ENCODE results near the gene TKTL1.
"Not testable (repeated sequence)": the region's sequence is repeated elsewhere in the genome, so short reads cannot be mapped to it uniquely, and the experiment has no call there.

The TKTL1 gene

DNA sequence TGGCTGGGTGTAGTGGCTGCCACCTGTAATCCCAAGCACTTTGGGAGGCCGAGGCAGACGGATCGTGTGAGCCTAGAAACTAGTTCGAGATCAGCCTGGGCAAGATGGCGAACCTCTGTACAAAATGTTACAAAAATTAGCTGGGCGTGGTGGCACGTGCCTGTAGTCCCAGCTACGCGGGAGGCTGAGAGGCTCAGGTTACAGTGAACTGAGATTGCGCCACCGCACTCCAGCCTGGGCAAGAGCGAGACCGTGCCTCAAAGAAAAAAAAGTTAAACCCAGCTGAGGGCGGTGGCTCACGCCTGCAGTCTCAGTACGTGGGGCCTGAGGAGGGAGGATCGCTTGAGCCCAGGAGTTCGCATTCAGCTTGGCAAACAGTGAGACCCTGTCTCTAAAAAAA is 1.1 kb downstream of the TKTL1 start:
- H3K4me1 ChIP-seq (ENCODE audit: insufficient read depth, low read length), result no peaks in the 10 kb centered on the region
- H3K36me3 ChIP-seq (ENCODE audit: insufficient read depth, low read length), result no peaks in the 10 kb centered on the region

DNA sequence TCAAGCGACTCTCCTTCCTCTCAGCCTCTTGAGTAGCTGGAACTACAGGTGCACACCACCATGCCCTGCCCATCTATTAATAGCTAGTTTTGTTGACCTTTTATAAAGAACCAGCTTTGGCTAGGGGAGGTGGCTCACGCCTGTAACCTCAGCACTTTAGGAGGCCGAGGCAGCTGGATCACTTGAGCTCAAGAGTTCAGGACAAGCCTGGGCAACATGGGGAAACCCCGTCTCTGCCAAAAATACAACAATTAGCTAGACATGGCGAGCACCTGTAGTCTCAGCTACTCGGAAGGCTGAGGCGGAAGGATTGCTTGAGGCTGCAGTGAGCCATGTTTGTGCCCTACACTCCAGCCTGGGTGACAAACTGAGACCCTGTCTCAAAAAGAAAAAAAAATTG is 2.7 kb downstream of the TKTL1 start:
- Histone ChIP-seq H3K27ac (ENCODE audit: low read depth, low read length) (no peak overlapping the region), H3K9me3 (ENCODE audit: insufficient read depth, low read depth, low read length) (no peaks in the 10 kb centered on the region), H3K36me3 (ENCODE audit: insufficient read depth, low read length) (no peaks in the 10 kb centered on the region), H3K4me1 (ENCODE audit: insufficient read depth, low read length) (no peaks in the 10 kb centered on the region), H3K27me3 (ENCODE audit: insufficient read depth, low read length) (no peaks in the 10 kb centered on the region), H3K4me3 (ENCODE audit: low read length) (no peak overlapping the region), H3K9ac (ENCODE audit: low read depth, low read length) (no peak overlapping the region)
- WGBS, result 89% methylated on average over 7 of the region's 7 CpGs

More for the DNA sequence above, 1.1 kb downstream of the TKTL1 start:
- Histone ChIP-seq H3K9me3 (ENCODE audit: insufficient read depth, low read depth, low read length) (no peaks in the 10 kb centered on the region), H3K4me3 (ENCODE audit: low read length) (no peak overlapping the region), H3K9ac (ENCODE audit: low read depth, low read length) (no peak overlapping the region), H3K27ac (ENCODE audit: low read depth, low read length) (no peak overlapping the region), H3K27me3 (ENCODE audit: insufficient read depth, low read length) (no peaks in the 10 kb centered on the region)
- WGBS, result 93% methylated on average over 18 of the region's 18 CpGs

DNA sequence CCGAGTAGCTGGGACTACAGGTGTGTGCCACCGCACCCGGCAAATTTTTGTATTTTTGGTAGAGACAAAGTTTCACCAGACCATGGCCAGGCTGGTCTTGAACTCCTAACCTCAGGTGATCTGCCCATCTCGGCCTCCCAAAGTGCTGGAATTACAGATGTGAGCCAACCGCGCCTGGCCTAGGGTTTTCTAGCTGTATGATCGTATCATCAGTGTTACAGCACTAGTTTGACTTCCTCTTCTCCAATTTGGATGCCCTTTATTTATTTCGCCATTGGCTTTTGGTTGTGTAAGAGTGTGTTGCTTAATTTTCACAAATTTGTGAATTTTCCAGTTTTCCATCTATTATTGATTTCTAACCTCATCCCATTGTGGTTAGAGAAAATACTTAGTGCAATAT is 5.2 kb downstream of the TKTL1 start:
- Histone ChIP-seq H3K27me3 (ENCODE audit: insufficient read depth, low read length) (no peaks in the 10 kb centered on the region), H3K4me3 (ENCODE audit: low read length) (no peak overlapping the region), H3K36me3 (ENCODE audit: insufficient read depth, low read length) (no peaks in the 10 kb centered on the region), H3K27ac (ENCODE audit: low read depth, low read length) (no peak overlapping the region), H3K4me1 (ENCODE audit: insufficient read depth, low read length) (no peaks in the 10 kb centered on the region), H3K9ac (ENCODE audit: low read depth, low read length) (no peak overlapping the region), H3K9me3 (ENCODE audit: insufficient read depth, low read depth, low read length) (no peaks in the 10 kb centered on the region)
- 97% methylated on average over 7 of the region's 8 CpGs for WGBS

- not testable (repeated sequence) for H3K9ac ChIP-seq (ENCODE audit: low read depth, low read length); H3K27me3 ChIP-seq (ENCODE audit: insufficient read depth, low read length); H3K4me3 ChIP-seq (ENCODE audit: low read length); H3K27ac ChIP-seq (ENCODE audit: low read depth, low read length); H3K9me3 ChIP-seq (ENCODE audit: insufficient read depth, low read depth, low read length); H3K36me3 ChIP-seq (ENCODE audit: insufficient read depth, low read length); H3K4me1 ChIP-seq (ENCODE audit: insufficient read depth, low read length)
- 98% methylated on average over 7 of the region's 7 CpGs for WGBS
Measured at GRCh38 chrX:154302998-154303397, 7.4 kb downstream of the TKTL1 start.

DNA sequence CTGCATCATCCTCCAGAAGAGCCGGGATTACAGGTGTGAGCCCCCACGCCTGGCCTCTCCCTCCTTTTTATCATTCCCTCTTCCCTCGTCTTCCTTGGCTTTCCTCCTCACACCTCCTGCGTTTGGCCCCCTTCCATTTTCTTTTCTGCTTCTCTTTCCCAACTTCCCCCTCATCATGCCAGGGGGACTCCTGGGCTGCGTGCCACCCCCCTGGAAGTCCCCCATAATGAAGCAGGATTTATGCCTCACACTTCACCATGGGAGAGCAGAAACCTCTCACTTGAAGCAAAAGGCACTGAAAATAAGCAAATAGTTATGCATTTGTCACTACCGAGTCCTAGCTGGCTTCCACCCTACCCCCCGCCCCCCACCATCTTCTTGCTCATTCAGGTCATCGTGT is 7.9 kb downstream of the TKTL1 start:
- no peak overlapping the region for H3K9ac ChIP-seq (ENCODE audit: low read depth, low read length)

DNA sequence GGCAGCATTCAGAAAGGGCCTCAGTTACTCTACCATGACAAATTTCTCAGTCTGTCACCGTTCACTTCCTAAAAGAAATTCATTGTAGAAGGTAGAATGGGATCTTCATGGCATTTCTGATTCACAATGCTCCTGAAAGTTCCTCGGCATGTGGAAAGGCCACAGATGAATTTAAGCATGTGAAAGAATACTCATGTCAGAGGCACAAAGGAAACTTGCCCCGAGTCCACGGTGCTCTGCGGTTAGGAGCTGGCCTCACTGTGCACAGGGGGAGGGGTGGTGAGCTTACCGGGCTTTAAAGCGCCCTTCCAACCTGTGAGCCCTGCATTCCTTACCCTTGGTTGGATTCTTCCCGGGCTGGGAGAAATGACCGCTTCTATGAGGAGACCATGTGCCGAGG is 9.3 kb downstream of the TKTL1 start:
- H3K36me3 ChIP-seq (ENCODE audit: insufficient read depth, low read length), result no peaks in the 10 kb centered on the region
- H3K27me3 ChIP-seq (ENCODE audit: insufficient read depth, low read length), result no peaks in the 10 kb centered on the region
- WGBS, result 71% methylated on average over 9 of the region's 10 CpGs
- H3K9me3 ChIP-seq (ENCODE audit: insufficient read depth, low read depth, low read length), result no peaks in the 10 kb centered on the region
- no peak overlapping the region for H3K27ac ChIP-seq (ENCODE audit: low read depth, low read length)
- H3K4me1 ChIP-seq (ENCODE audit: insufficient read depth, low read length), result no peaks in the 10 kb centered on the region
- H3K9ac ChIP-seq (ENCODE audit: low read depth, low read length), result no peak overlapping the region
- no peak overlapping the region for H3K4me3 ChIP-seq (ENCODE audit: low read length)

More for the DNA sequence above, 7.9 kb downstream of the TKTL1 start:
- H3K27me3 ChIP-seq (ENCODE audit: insufficient read depth, low read length), result no peaks in the 10 kb centered on the region
- no peaks in the 10 kb centered on the region for H3K36me3 ChIP-seq (ENCODE audit: insufficient read depth, low read length)
- H3K4me1 ChIP-seq (ENCODE audit: insufficient read depth, low read length), result no peaks in the 10 kb centered on the region
- 86% methylated on average over 8 of the region's 8 CpGs for WGBS
- H3K9me3 ChIP-seq (ENCODE audit: insufficient read depth, low read depth, low read length), result no peaks in the 10 kb centered on the region
- H3K4me3 ChIP-seq (ENCODE audit: low read length), result no peak overlapping the region
- H3K27ac ChIP-seq (ENCODE audit: low read depth, low read length), result no peak overlapping the region

DNA sequence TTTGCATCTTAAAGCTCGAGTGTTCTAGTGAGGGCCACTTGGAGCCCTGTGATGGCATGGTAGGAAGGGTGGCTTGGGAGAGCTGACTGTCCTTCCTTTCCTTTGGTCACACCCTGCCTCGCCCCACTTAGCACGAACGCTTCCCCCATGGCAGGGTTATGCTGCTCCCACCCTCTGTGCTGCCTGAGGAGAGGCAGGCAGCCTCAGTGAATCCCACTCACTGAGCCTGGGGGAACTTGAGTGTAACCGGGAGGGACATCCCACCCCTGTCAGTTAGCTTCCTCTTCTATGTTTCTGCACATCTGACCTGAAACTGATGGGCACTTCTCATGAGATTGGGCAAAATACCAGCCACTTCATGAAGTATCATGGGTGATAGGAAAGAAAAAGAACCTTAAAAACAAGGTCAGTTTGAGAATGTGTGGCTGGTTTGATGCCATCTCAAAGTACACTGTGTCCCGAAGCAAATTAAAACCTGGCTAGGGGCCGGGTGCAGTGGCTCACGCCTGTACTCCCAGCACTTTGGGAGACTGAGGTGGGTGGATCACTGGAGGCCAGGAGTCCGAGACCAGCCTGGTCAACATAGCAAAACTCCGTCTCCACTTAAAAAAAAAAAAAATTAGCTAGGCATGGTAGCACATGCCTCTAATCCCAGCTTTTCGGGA is 10.1 kb downstream of the TKTL1 start:
- Histone ChIP-seq H3K36me3 (ENCODE audit: insufficient read depth, low read length) (no peaks in the 10 kb centered on the region), H3K27ac (ENCODE audit: low read depth, low read length) (no peak overlapping the region), H3K4me1 (ENCODE audit: insufficient read depth, low read length) (no peaks in the 10 kb centered on the region), H3K9me3 (ENCODE audit: insufficient read depth, low read depth, low read length) (no peaks in the 10 kb centered on the region), H3K27me3 (ENCODE audit: insufficient read depth, low read length) (no peaks in the 10 kb centered on the region), H3K9ac (ENCODE audit: low read depth, low read length) (no peak overlapping the region), H3K4me3 (ENCODE audit: low read length) (no peak overlapping the region)
- WGBS, result 93% methylated on average over 11 of the region's 11 CpGs

- Histone ChIP-seq H3K27me3 (ENCODE audit: insufficient read depth, low read length) (no peaks in the 10 kb centered on the region), H3K9ac (ENCODE audit: low read depth, low read length) (no peak overlapping the region), H3K4me1 (ENCODE audit: insufficient read depth, low read length) (no peaks in the 10 kb centered on the region), H3K4me3 (ENCODE audit: low read length) (no peak overlapping the region), H3K36me3 (ENCODE audit: insufficient read depth, low read length) (no peaks in the 10 kb centered on the region), H3K9me3 (ENCODE audit: insufficient read depth, low read depth, low read length) (no peaks in the 10 kb centered on the region), H3K27ac (ENCODE audit: low read depth, low read length) (no peak overlapping the region)
- 93% methylated on average over 6 of the region's 6 CpGs for WGBS
Measured at GRCh38 chrX:154307202-154307601, 11.6 kb downstream of the TKTL1 start.

DNA sequence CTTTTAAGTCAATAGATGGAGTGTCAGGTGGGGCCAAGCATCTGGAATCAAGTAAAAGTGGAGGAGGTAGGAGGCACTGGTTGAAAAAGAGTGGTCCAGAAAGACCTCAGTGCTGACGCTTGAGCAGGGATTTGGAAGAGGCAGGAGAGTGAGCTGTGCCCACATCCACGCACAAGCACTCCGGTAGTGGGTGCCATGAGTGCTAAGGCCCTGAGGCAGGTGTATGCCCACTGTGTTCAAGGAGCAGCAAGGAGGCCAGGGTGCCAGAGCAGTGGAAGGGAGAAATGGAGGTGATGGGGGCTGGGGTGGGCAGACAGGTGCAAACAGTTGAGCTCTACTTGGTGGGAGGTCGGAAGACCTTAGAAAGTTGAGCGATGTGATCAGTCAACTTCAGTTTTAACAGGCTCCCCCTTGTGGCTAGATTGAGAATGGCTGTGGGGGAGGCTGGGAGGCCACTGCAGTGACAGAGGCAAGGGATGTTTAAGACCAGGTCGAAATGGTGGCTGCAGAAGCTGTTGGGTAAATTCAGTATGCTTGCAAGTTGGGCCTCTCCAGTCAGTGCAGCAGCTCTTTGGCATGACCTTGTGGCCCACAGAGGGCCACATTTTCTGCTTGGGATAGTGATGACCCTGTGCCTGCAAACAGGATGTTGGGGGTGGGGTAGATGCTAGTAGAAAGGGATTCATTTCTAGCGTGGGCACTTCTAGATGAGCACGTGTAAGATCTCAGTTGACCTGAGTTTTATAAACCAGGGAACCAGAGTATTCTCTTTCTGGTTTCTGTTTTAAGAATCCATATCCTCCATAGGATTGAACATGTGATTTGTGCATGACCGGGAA is 12.7 kb downstream of the TKTL1 start:
- Histone ChIP-seq H3K27ac (ENCODE audit: low read depth, low read length) (no peak overlapping the region), H3K4me1 (ENCODE audit: insufficient read depth, low read length) (no peaks in the 10 kb centered on the region), H3K4me3 (ENCODE audit: low read length) (no peak overlapping the region), H3K9me3 (ENCODE audit: insufficient read depth, low read depth, low read length) (no peaks in the 10 kb centered on the region), H3K9ac (ENCODE audit: low read depth, low read length) (no peak overlapping the region), H3K27me3 (ENCODE audit: insufficient read depth, low read length) (no peaks in the 10 kb centered on the region), H3K36me3 (ENCODE audit: insufficient read depth, low read length) (no peaks in the 10 kb centered on the region)
- WGBS, result 61% methylated on average over 8 of the region's 9 CpGs

- Histone ChIP-seq H3K36me3 (ENCODE audit: insufficient read depth, low read length) (no peaks in the 10 kb centered on the region), H3K9me3 (ENCODE audit: insufficient read depth, low read depth, low read length) (no peaks in the 10 kb centered on the region), H3K27ac (ENCODE audit: low read depth, low read length) (no peak overlapping the region), H3K9ac (ENCODE audit: low read depth, low read length) (no peak overlapping the region), H3K27me3 (ENCODE audit: insufficient read depth, low read length) (no peaks in the 10 kb centered on the region), H3K4me1 (ENCODE audit: insufficient read depth, low read length) (no peaks in the 10 kb centered on the region), H3K4me3 (ENCODE audit: low read length) (no peak overlapping the region)
- WGBS, result 91% methylated on average over 16 of the region's 16 CpGs
Measured at GRCh38 chrX:154309041-154309775, 13.6 kb downstream of the TKTL1 start.
